Endothelial cell of umbilical vein (primary cell): ENCODE data around the gene SWT1. TPM values are rescaled to one million over a fixed set of nuclear protein-coding genes. Genes with fewer than 3 reads are reported as not detected.

Experiments
- BruUV-seq: library from RNA; stranded (reverse); fragments of 400-500 nt; replicated peaks from 2 replicates; lab custom pipeline; 2021; lab: Mats Ljungman, UMichigan
- CTCF ChIA-PET: fragments of 300-600, 350-600 bp; sonication (Branson Sonifier 250); formaldehyde crosslinking; loops from one replicate; lab custom pipeline; 2021; ENCODE audit warnings: antibody characterized with exemption, inconsistent platforms; lab: Charles Lee
- POLR2A ChIA-PET: fragments of 300-600, 350-600 bp; sonication (Branson Sonifier 250); formaldehyde crosslinking; loops from one replicate; lab custom pipeline; 2021; ENCODE audit warnings: antibody characterized with exemption, inconsistent platforms; lab: Charles Lee
- DNase-seq: peaks from one replicate; pipeline ENCODE4 v3.0.0-alpha.2; 2011; ENCODE audit warnings: low read depth, low spot score
- FAIRE-seq: peaks from 2 replicates; lab custom pipeline; 2011; peaks lifted over from hg19 to GRCh38; lab: Jason Lieb, UNC
- H2AFZ ChIP-seq: 2 replicates; pipeline ENCODE4 v1.6.0; 2012; ENCODE audit warnings: low read depth, low read length, control low read depth, inconsistent platforms
- H3K27ac ChIP-seq: 2 replicates; pipeline ENCODE4 v1.5.1; 2011; ENCODE audit warnings: low read depth, mild to moderate bottlenecking, control low read depth, low read length, moderate library complexity; ENCODE audit not compliant: insufficient read depth
- H3K27me3 ChIP-seq, 2 experiments: 2 replicates each; pipeline versions ENCODE4 v1.6.0 to v1.6.1; 2011; ENCODE audit warnings: low read length in 2 of 2, mixed read lengths in 1 of 2; ENCODE audit not compliant: control insufficient read depth in 2 of 2, insufficient read depth in 2 of 2
- H3K36me3 ChIP-seq, 2 experiments: 2 replicates in 1 of 2; 3 replicates in 1 of 2; pipeline ENCODE4 v1.5.1; 2011; ENCODE audit warnings: low read length in 2 of 2, mild to moderate bottlenecking in 1 of 2, moderate library complexity in 1 of 2; ENCODE audit not compliant: control insufficient read depth in 2 of 2, insufficient read depth in 2 of 2; ENCODE audit errors: extremely low read depth in 1 of 2
- H3K4me1 ChIP-seq: 3 replicates; pipeline ENCODE4 v1.5.1; 2011; ENCODE audit warnings: mild to moderate bottlenecking, low read length; ENCODE audit not compliant: control insufficient read depth, insufficient read depth; ENCODE audit errors: extremely low read depth
- H3K4me2 ChIP-seq: 2 replicates; pipeline ENCODE4 v1.6.1; 2011; ENCODE audit warnings: low read length, control low read depth, mixed read lengths; ENCODE audit not compliant: insufficient read depth
- H3K4me3 ChIP-seq, 3 experiments: fragments of 200-600 bp in 1 of 3; sonication (generic), shearing (Covaris generic) in 1 of 3; replicated peaks in 1 of 3; 2 replicates each; pipeline ENCODE4 v1.5.1; 2011 to 2016; ENCODE audit warnings: control low read depth in 3 of 3, low read length in 3 of 3, mild to moderate bottlenecking in 2 of 3, inconsistent platforms in 1 of 3, low read depth in 1 of 3, moderate library complexity in 1 of 3; ENCODE audit not compliant: insufficient read depth in 1 of 3
- H3K79me2 ChIP-seq: 2 replicates; pipeline ENCODE4 v1.6.0; 2012; ENCODE audit warnings: low read length, inconsistent platforms; ENCODE audit not compliant: control insufficient read depth, insufficient read depth
- H3K9ac ChIP-seq: replicated peaks from 2 replicates; pipeline ENCODE3; 2011; ENCODE audit warnings: low read length, control low read depth; ENCODE audit not compliant: insufficient read depth; ENCODE audit errors: extremely low read depth
- H3K9me1 ChIP-seq: replicated peaks from 3 replicates; pipeline ENCODE4 v1.6.0; 2011; ENCODE audit warnings: mild to moderate bottlenecking, low read length; ENCODE audit not compliant: control insufficient read depth, insufficient read depth; ENCODE audit errors: extremely low read depth
- H3K9me3 ChIP-seq: replicated peaks from 2 replicates; pipeline ENCODE4 v1.5.1; 2012; ENCODE audit warnings: low read length, inconsistent platforms; ENCODE audit not compliant: control insufficient read depth, insufficient read depth
- H4K20me1 ChIP-seq: replicated peaks from 2 replicates; pipeline ENCODE3; 2011; ENCODE audit warnings: mild to moderate bottlenecking, low read length; ENCODE audit not compliant: control insufficient read depth, insufficient read depth; ENCODE audit errors: extremely low read depth
- CTCF ChIP-seq, 2 donors: IDR thresholded peaks; 1 replicate in 1 of 2; 2 replicates in 1 of 2; pipeline ENCODE4 v1.5.1; 2011; ENCODE audit warnings: low read length in 2 of 2, mild to moderate bottlenecking in 2 of 2, moderate library complexity in 2 of 2, control low read depth in 1 of 2, inconsistent platforms in 1 of 2, low read depth in 1 of 2; ENCODE audit not compliant: insufficient read depth in 1 of 2; ENCODE audit errors: extremely low read depth in 1 of 2
- EZH2 ChIP-seq: IDR thresholded peaks from 2 replicates; pipeline ENCODE4 v1.6.1; 2012; ENCODE audit warnings: borderline replicate concordance, low read depth, mild to moderate bottlenecking, moderate library complexity, low read length, inconsistent platforms; ENCODE audit not compliant: severe bottlenecking
- FOS ChIP-seq: IDR thresholded peaks from 2 replicates; pipeline ENCODE4 v1.6.1; 2011; ENCODE audit warnings: mild to moderate bottlenecking, low read length, moderate library complexity, borderline replicate concordance; ENCODE audit not compliant: insufficient read depth
- GATA2 ChIP-seq: IDR thresholded peaks from 2 replicates; pipeline ENCODE4 v1.7.0; 2011; ENCODE audit warnings: low read depth, mild to moderate bottlenecking, moderate library complexity, mixed read lengths, low read length; ENCODE audit not compliant: insufficient read length, insufficient read depth
- MAX ChIP-seq: IDR thresholded peaks from 2 replicates; pipeline ENCODE4 v1.6.1; 2011; ENCODE audit not compliant: insufficient read depth, insufficient read length
- MYC ChIP-seq: IDR thresholded peaks from one replicate; pipeline ENCODE4 v1.6.1; 2011; ENCODE audit warnings: mild to moderate bottlenecking, low read depth, low read length
- POLR2A ChIP-seq: IDR thresholded peaks from 2 replicates; pipeline ENCODE4 v1.6.1; 2012; ENCODE audit warnings: low read depth, mild to moderate bottlenecking, control low read depth, low read length
- dilution Hi-C: fragments of 300-500 bp; cut with MboI; formaldehyde crosslinking; loops from one replicate; pipeline ENCODE4 v1.15.0; 2019; ENCODE audit warnings: low sequenced_read_pairs; ENCODE audit not compliant: extremely low pct_ligation_motif_present
- intact Hi-C: fragments of 100-400 bp; cut with micrococcal nuclease; formaldehyde crosslinking; loops from one replicate; pipeline ENCODE4 v1.10.0; 2022
- polyA plus RNA-seq, 4 experiments: library from polyadenylated mRNA; depleted of rRNA in 3 of 4; stranded (reverse) in 3 of 4; unstranded in 1 of 4; fragments of >200 nt; gene quantifications; 2 replicates each; pipeline versions ENCODE4 v1.2.1 to v1.2.3, GENCODE V29; 2011 to 2012; ENCODE audit warnings: missing spikeins in 1 of 4
- total RNA-seq: library from RNA; stranded (reverse); gene quantifications from 2 replicates; pipeline ENCODE4 v1.2.3, GENCODE V29; 2021

The SWT1 gene
- total and polyA plus RNA-seq, 2 donors (not counting 3 experiments of a cell fraction or from before 2014, with no cell fraction given), result 1.0 to 4.3 TPM

- Histone ChIP-seq H3K9ac (no peak overlapping the region), H3K36me3 (peaks cover 0 to 2% of the 10 kb centered on the region in 2 experiments), H3K27me3 (no peaks in the 10 kb centered on the region), H3K4me2 (no peak overlapping the region), H3K79me2 (no peaks in the 10 kb centered on the region), H3K9me1 (no peaks in the 10 kb centered on the region), H2AFZ (peak overlapping the region; percentile 78), H3K4me1 (peaks cover 6% of the 10 kb centered on the region), H3K9me3 (no peaks in the 10 kb centered on the region), H3K27ac (no peak overlapping the region), H4K20me1 (no peaks in the 10 kb centered on the region), H3K4me3 (no peak overlapping the region)
- TF ChIP-seq EZH2 (no peak), GATA2 (no peak), MYC (no peak), POLR2A (no peak), MAX (no peak)
- intact Hi-C loops, result no loop called here
- CTCF ChIA-PET, result no interaction called here
- DNase-seq (peak; percentile 40), FAIRE-seq (no peak)
- dilution Hi-C loops, result no loop called here
- BruUV-seq, result no TSS peak
- POLR2A ChIA-PET, result no interaction called here
These were observed 9.1 kb downstream of the SWT1 start for GRCh38 chr1:185166106-185166505.

GRCh38 chr1:185170291-185170848 lies 13.4 kb downstream of the SWT1 start:
- Histone ChIP-seq H3K9ac (no peak overlapping the region), H2AFZ (peak overlapping the region; percentile 60), H3K27me3 (no peaks in the 10 kb centered on the region), H3K27ac (no peak overlapping the region), H3K4me2 (peak overlapping the region; percentile 6), H3K4me3 (no peak overlapping the region), H4K20me1 (no peaks in the 10 kb centered on the region), H3K9me3 (no peaks in the 10 kb centered on the region), H3K79me2 (no peaks in the 10 kb centered on the region), H3K36me3 (peaks cover 0 to 2% of the 10 kb centered on the region in 2 experiments), H3K4me1 (peaks cover 6% of the 10 kb centered on the region), H3K9me1 (no peaks in the 10 kb centered on the region)
- intact Hi-C loops (loop anchor here (1.0 to 10.0 kb wide), 7 partner anchors 125 to 1044 kb away; partner anchors contain the start of gene RNF2), dilution Hi-C loops (no loop called here)
- FAIRE-seq (peak; percentile 66), DNase-seq (peak; percentile 80)
- BruUV-seq, result no TSS peak
- TF ChIP-seq MAX (no peak), POLR2A (no peak), CTCF (IDR thresholded peaks at IDR 0.05; ENCODE audit: extremely low read depth in 1 of 2, insufficient read depth in 1 of 2, low read depth in 1 of 2, low read length in 2 of 2) (peak; percentile 61 to 65), FOS (no peak), MYC (no peak)
- ChIA-PET CTCF (interaction anchor here (0.6 to 7.2 kb wide), 67 partner anchors 9 to 1033 kb away, joined by 3 to 173 read pairs (median 4); partner anchors contain the start of genes EDEM3, NIBAN1, RNF2 and SWT1), POLR2A (no interaction called here)
